CD14-positive monocyte (primary cell): ENCODE measurements around the gene ECSCR. TPM values are rescaled to one million over a fixed set of nuclear protein-coding genes. Genes with fewer than 3 reads are reported as not detected.

Experiments used
- DNase-seq, 3 donors: peaks; one replicate each; pipeline ENCODE4 v3.0.0-alpha.2; 2011 to 2022
- H2AFZ ChIP-seq: 2 replicates; pipeline ENCODE4 v1.6.0; 2012; ENCODE audit warnings: mild to moderate bottlenecking, low read depth, low read length, inconsistent platforms; ENCODE audit not compliant: insufficient read depth, poor library complexity, severe bottlenecking
- H3K27ac ChIP-seq, 2 donors: 1 replicate in 1 of 2; 2 replicates in 1 of 2; pipeline ENCODE4 v1.5.1; 2012 to 2013; ENCODE audit warnings: low read length in 2 of 2, control low read depth in 1 of 2, inconsistent platforms in 1 of 2, low read depth in 1 of 2, mild to moderate bottlenecking in 1 of 2
- H3K27me3 ChIP-seq, 2 donors: one replicate each; pipeline versions ENCODE4 v1.6.0 to v1.6.1; 2011 to 2013; ENCODE audit warnings: low read length in 2 of 2; ENCODE audit not compliant: control insufficient read depth in 2 of 2, insufficient read depth in 2 of 2
- H3K36me3 ChIP-seq, 2 donors: replicated peaks in 1 of 2; 1 replicate in 1 of 2; 2 replicates in 1 of 2; pipeline versions ENCODE4 v1.5.1 to v1.6.1; 2012 to 2013; ENCODE audit warnings: low read length in 2 of 2, control low read depth in 1 of 2, inconsistent platforms in 1 of 2, mild to moderate bottlenecking in 1 of 2; ENCODE audit not compliant: insufficient read depth in 2 of 2, control insufficient read depth in 1 of 2
- H3K4me1 ChIP-seq, 2 donors: 1 replicate in 1 of 2; 2 replicates in 1 of 2; pipeline versions ENCODE4 v1.5.1 to v1.6.1; 2012 to 2013; ENCODE audit warnings: low read length in 2 of 2, control low read depth in 1 of 2, inconsistent platforms in 1 of 2, mild to moderate bottlenecking in 1 of 2, moderate library complexity in 1 of 2; ENCODE audit not compliant: insufficient read depth in 2 of 2, control insufficient read depth in 1 of 2
- H3K4me2 ChIP-seq: replicated peaks from 2 replicates; pipeline ENCODE3; 2012; ENCODE audit warnings: low read length, moderate library complexity, mild to moderate bottlenecking; ENCODE audit not compliant: poor library complexity, severe bottlenecking; ENCODE audit errors: extremely low read depth
- H3K4me3 ChIP-seq, 3 experiments: fragments of 200-600 bp in 1 of 3; sonication (generic) in 1 of 3; replicated peaks in 1 of 3; 1 replicate in 2 of 3; 2 replicates in 1 of 3; pipeline ENCODE4 v1.5.1; 2011 to 2013; ENCODE audit warnings: low read length in 3 of 3, mild to moderate bottlenecking in 3 of 3, control low read depth in 2 of 3, low read depth in 2 of 3, inconsistent platforms in 1 of 3, moderate library complexity in 1 of 3
- H3K79me2 ChIP-seq: 2 replicates; pipeline ENCODE4 v1.6.0; 2012; ENCODE audit warnings: mild to moderate bottlenecking, control low read depth, inconsistent platforms, low read length, moderate library complexity; ENCODE audit not compliant: insufficient read depth
- H3K9ac ChIP-seq: 2 replicates; pipeline ENCODE4 v1.6.0; 2017; ENCODE audit warnings: low read length, mild to moderate bottlenecking; ENCODE audit not compliant: insufficient read depth, poor library complexity, severe bottlenecking
- H3K9me3 ChIP-seq, 2 donors: replicated peaks in 1 of 2; 1 replicate in 1 of 2; 2 replicates in 1 of 2; pipeline versions ENCODE4 v1.5.1 to v1.6.1; 2012 to 2013; ENCODE audit warnings: low read length in 2 of 2, control low read depth in 1 of 2; ENCODE audit not compliant: control insufficient read depth in 1 of 2, insufficient read depth in 1 of 2
- H4K20me1 ChIP-seq: 2 replicates; pipeline ENCODE4 v1.6.0; 2012; ENCODE audit warnings: mild to moderate bottlenecking, low read length, control low read depth, moderate library complexity; ENCODE audit not compliant: insufficient read depth
- H3K27ac Mint-ChIP-seq, 7 donors: one replicate each; pipeline ENCODE4 v1.8.0; 2020; ENCODE audit warnings: mild to moderate bottlenecking in 7 of 7, mixed read lengths in 7 of 7, moderate library complexity in 6 of 7, inconsistent platforms in 2 of 7
- H3K27me3 Mint-ChIP-seq, 3 donors: one replicate each; pipeline ENCODE4 v1.8.0; 2021 to 2022; ENCODE audit warnings: low read depth in 3 of 3, mild to moderate bottlenecking in 3 of 3, mixed read lengths in 3 of 3, moderate library complexity in 3 of 3, inconsistent platforms in 1 of 3
- H3K36me3 Mint-ChIP-seq, 2 donors: one replicate each; pipeline ENCODE4 v1.8.0; 2020; ENCODE audit warnings: mixed read lengths in 2 of 2, inconsistent platforms in 1 of 2, mild to moderate bottlenecking in 1 of 2
- H3K4me1 Mint-ChIP-seq: one replicate; pipeline ENCODE4 v1.8.0; 2020; ENCODE audit warnings: mild to moderate bottlenecking, mixed read lengths
- H3K4me3 Mint-ChIP-seq, 2 donors: one replicate each; pipeline ENCODE4 v1.8.0; 2020; ENCODE audit warnings: mild to moderate bottlenecking in 2 of 2, mixed read lengths in 2 of 2, moderate library complexity in 1 of 2
- H3K9me3 Mint-ChIP-seq, 7 donors: one replicate each; pipeline ENCODE4 v1.8.0; 2020 to 2022; ENCODE audit warnings: mixed read lengths in 7 of 7, mild to moderate bottlenecking in 6 of 7, moderate library complexity in 6 of 7, inconsistent platforms in 2 of 7
- WGBS: methylation state at CpG from one replicate; pipeline ENCODE4 v1.1.5; 2013; ENCODE audit warnings: missing lambda C conversion rate; ENCODE audit not compliant: insufficient coverage; 5-methylcytosine and 5-hydroxymethylcytosine counted together
- intact Hi-C, 2 donors: fragments of 100-400 bp; cut with micrococcal nuclease; formaldehyde crosslinking; loops; one replicate each; pipeline versions ENCODE4 v1.15.0 to v1.15.1; 2023
- polyA plus RNA-seq, 3 donors: library from polyadenylated mRNA; depleted of rRNA in 1 of 3; unstranded in 2 of 3; stranded (reverse) in 1 of 3; fragments of 300-500 nt in 2 of 3; fragments of >200 nt in 1 of 3; fragmentation: Illumina TruSeq in 2 of 3; gene quantifications; 1 replicate in 2 of 3; 2 replicates in 1 of 3; pipeline ENCODE4 v1.2.3, GENCODE V29; 2012 to 2021
- TF ChIP-seq, protein P1 (sequence below): fragments of 200-600 bp; IDR thresholded peaks from one replicate; pipeline ENCODE4 v1.8.0; 2022; ENCODE audit warnings: antibody characterized with exemption, mild to moderate bottlenecking

Gene ECSCR
- polyA plus RNA-seq, 3 donors, result not detected

DNA sequence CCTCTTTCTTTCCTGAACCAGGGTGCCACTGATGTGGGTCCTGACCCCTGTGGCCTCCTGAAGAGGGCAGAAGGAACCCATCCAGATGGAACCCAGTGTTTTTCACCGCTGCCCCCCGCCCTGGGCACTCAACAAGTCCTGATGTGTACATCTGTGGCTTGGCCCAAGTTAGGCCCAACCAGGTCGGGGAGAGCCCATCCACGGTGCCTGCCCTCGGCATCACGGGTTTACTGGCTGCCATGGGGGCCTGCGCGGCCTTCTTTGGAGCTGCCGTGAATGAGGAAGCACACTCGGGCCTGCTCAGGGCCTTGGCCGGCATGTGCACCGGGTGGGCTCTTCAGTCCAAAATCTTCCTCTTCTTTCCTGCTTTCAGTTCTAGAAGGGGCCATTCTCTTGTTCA is 5.8 kb downstream of the ECSCR start:
- Mint-ChIP-seq H3K36me3 (no peaks in the 10 kb centered on the region), H3K4me3 (no peak overlapping the region), H3K9me3 (no peaks in the 10 kb centered on the region), H3K27me3 (peaks cover 0 to 1% (median 0%) of the 10 kb centered on the region in 3 donors), H3K27ac (peak overlapping the region in 2 of 7 donors; percentile 52), H3K4me1 (peaks cover 14% of the 10 kb centered on the region)
- no peaks in the 10 kb centered on the region for H3K27me3 ChIP-seq
- 73% methylated on average over 12 of the region's 12 CpGs for WGBS
- H3K79me2 ChIP-seq, result no peaks in the 10 kb centered on the region
- no peaks in the 10 kb centered on the region for H4K20me1 ChIP-seq
- peaks cover 3 to 7% of the 10 kb centered on the region in 2 donors for H3K4me1 ChIP-seq
- no peaks in the 10 kb centered on the region for H3K36me3 ChIP-seq
- H2AFZ ChIP-seq, result no peak overlapping the region
- intact Hi-C loops, result no loop called here
- no peak overlapping the region for H3K9ac ChIP-seq
- no peaks in the 10 kb centered on the region for H3K9me3 ChIP-seq
- H3K27ac ChIP-seq, result no peak overlapping the region
- no peak overlapping the region for H3K4me3 ChIP-seq
- TF ChIP-seq, protein P1, sequence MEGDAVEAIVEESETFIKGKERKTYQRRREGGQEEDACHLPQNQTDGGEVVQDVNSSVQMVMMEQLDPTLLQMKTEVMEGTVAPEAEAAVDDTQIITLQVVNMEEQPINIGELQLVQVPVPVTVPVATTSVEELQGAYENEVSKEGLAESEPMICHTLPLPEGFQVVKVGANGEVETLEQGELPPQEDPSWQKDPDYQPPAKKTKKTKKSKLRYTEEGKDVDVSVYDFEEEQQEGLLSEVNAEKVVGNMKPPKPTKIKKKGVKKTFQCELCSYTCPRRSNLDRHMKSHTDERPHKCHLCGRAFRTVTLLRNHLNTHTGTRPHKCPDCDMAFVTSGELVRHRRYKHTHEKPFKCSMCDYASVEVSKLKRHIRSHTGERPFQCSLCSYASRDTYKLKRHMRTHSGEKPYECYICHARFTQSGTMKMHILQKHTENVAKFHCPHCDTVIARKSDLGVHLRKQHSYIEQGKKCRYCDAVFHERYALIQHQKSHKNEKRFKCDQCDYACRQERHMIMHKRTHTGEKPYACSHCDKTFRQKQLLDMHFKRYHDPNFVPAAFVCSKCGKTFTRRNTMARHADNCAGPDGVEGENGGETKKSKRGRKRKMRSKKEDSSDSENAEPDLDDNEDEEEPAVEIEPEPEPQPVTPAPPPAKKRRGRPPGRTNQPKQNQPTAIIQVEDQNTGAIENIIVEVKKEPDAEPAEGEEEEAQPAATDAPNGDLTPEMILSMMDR, result no peak
- no peak for DNase-seq
- no peak overlapping the region for H3K4me2 ChIP-seq

- Mint-ChIP-seq H3K27ac (no peak overlapping the region), H3K27me3 (peaks cover 0 to 1% (median 0%) of the 10 kb centered on the region in 3 donors), H3K36me3 (no peaks in the 10 kb centered on the region), H3K4me3 (no peak overlapping the region), H3K9me3 (no peaks in the 10 kb centered on the region), H3K4me1 (peaks cover 11% of the 10 kb centered on the region)
- TF ChIP-seq, protein P1, result no peak
- Histone ChIP-seq H3K9ac (no peak overlapping the region), H3K36me3 (no peaks in the 10 kb centered on the region), H3K27ac (no peak overlapping the region), H4K20me1 (no peaks in the 10 kb centered on the region), H3K9me3 (no peaks in the 10 kb centered on the region), H3K79me2 (no peaks in the 10 kb centered on the region), H3K27me3 (no peaks in the 10 kb centered on the region), H2AFZ (no peak overlapping the region), H3K4me1 (peaks cover 3 to 7% of the 10 kb centered on the region in 2 donors), H3K4me2 (no peak overlapping the region), H3K4me3 (no peak overlapping the region)
- intact Hi-C loops, result no loop called here
- WGBS, result 88% methylated on average over 5 of the region's 11 CpGs
- DNase-seq, result no peak
Measured at GRCh38 chr5:139454568-139455290, 7.8 kb downstream of the ECSCR start.
